HL-60 (cell line): ENCODE measurements around the gene PDE4B.
A peak's percentile ranks its signal among the peaks of the same experiment; 100 is the strongest.

Experiments used
- DNase-seq, 2 experiments: peaks; one replicate each; pipeline ENCODE4 v3.0.0-alpha.2; 2010 to 2020; ENCODE audit warnings: low read depth in 1 of 2, low spot score in 1 of 2
- H3K27ac ChIP-seq: fragments of 250-450 bp; sonication (Bioruptor Pico); replicated peaks from 2 replicates; pipeline ENCODE4 v1.5.1; 2020; ENCODE audit warnings: mild to moderate bottlenecking, moderate library complexity
- H3K27me3 ChIP-seq: fragments of 250-450 bp; sonication (Bioruptor Pico); 2 replicates; pipeline ENCODE4 v1.5.1; 2021; ENCODE audit warnings: mild to moderate bottlenecking, moderate library complexity; ENCODE audit not compliant: insufficient read depth, poor library complexity, severe bottlenecking
- H3K4me3 ChIP-seq: replicated peaks from 2 replicates; pipeline ENCODE4 v1.5.1; 2011; ENCODE audit warnings: mild to moderate bottlenecking, control low read depth, low read length; ENCODE audit not compliant: insufficient read depth
- CTCF ChIP-seq: IDR thresholded peaks from one replicate; pipeline ENCODE4 v1.5.1; 2011; ENCODE audit warnings: low read length, control low read depth, inconsistent platforms; ENCODE audit not compliant: insufficient read depth
- GABPA ChIP-seq: IDR thresholded peaks from 2 replicates; pipeline ENCODE4 v1.6.1; 2012; ENCODE audit warnings: low read depth
- POLR2AphosphoS5 ChIP-seq: IDR thresholded peaks from 2 replicates; pipeline ENCODE4 v1.6.1; 2012; ENCODE audit warnings: low read depth
- REST ChIP-seq: IDR thresholded peaks from 2 replicates; pipeline ENCODE4 v1.6.1; 2012; ENCODE audit warnings: low read depth; ENCODE audit not compliant: insufficient replicate concordance
- SPI1 ChIP-seq: IDR thresholded peaks from 2 replicates; pipeline ENCODE4 v1.6.1; 2012; ENCODE audit warnings: low read depth, mild to moderate bottlenecking, borderline replicate concordance

PDE4B gene

GRCh38 chr1:65939636-65940035 lies 146.9 kb downstream of the PDE4B start:
- peak in 1 of 2 experiments; percentile 73 for DNase-seq
- no peak for TF ChIP-seq REST
- TF ChIP-seq CTCF: no peak
- TF ChIP-seq GABPA: no peak
- no peak for TF ChIP-seq POLR2AphosphoS5
- TF ChIP-seq SPI1: no peak
- no peak overlapping the region for H3K4me3 ChIP-seq
- H3K27me3 ChIP-seq: no peaks in the 10 kb centered on the region
- no peak overlapping the region for H3K27ac ChIP-seq

- Histone ChIP-seq H3K4me3 (no peak overlapping the region), H3K27me3 (no peaks in the 10 kb centered on the region), H3K27ac (no peak overlapping the region)
- DNase-seq: no peak
- no peak for TF ChIP-seq GABPA
- no peak for TF ChIP-seq REST
- TF ChIP-seq POLR2AphosphoS5: no peak
- no peak for TF ChIP-seq CTCF
- TF ChIP-seq SPI1: no peak
Measured at GRCh38 chr1:65940126-65940525, 147.4 kb downstream of the PDE4B start.

GRCh38 chr1:65942476-65942875 lies 149.8 kb downstream of the PDE4B start:
- Histone ChIP-seq H3K27ac (no peak overlapping the region), H3K27me3 (no peaks in the 10 kb centered on the region), H3K4me3 (no peak overlapping the region)
- no peak for DNase-seq
- TF ChIP-seq REST (no peak), GABPA (no peak), SPI1 (no peak), CTCF (no peak), POLR2AphosphoS5 (no peak)
